Duodenal mucosa (tissue), 2 donors: ENCODE measurements around the gene MCM5.

ENCODE experiments used
- H3K27ac ChIP-seq: one replicate; pipeline ENCODE4 v1.7.0; 2013; ENCODE audit warnings: low read depth, low read length
- H3K27me3 ChIP-seq, 2 donors: one replicate each; pipeline ENCODE4 v1.7.0; 2013; ENCODE audit warnings: low read length in 2 of 2, control low read depth in 1 of 2; ENCODE audit not compliant: insufficient read depth in 2 of 2, control insufficient read depth in 1 of 2
- H3K36me3 ChIP-seq, 2 donors: one replicate each; pipeline ENCODE4 v1.7.0; 2013; ENCODE audit warnings: low read length in 2 of 2, control low read depth in 1 of 2; ENCODE audit not compliant: insufficient read depth in 2 of 2, control insufficient read depth in 1 of 2
- H3K4me1 ChIP-seq, 2 donors: one replicate each; pipeline ENCODE4 v1.7.0; 2013; ENCODE audit warnings: low read length in 2 of 2, control low read depth in 1 of 2; ENCODE audit not compliant: insufficient read depth in 2 of 2, control insufficient read depth in 1 of 2
- H3K4me3 ChIP-seq, 2 donors: one replicate each; pipeline ENCODE4 v1.7.0; 2013; ENCODE audit warnings: low read length in 2 of 2, low read depth in 1 of 2
- H3K9ac ChIP-seq, 2 donors: one replicate each; pipeline ENCODE4 v1.7.0; 2013; ENCODE audit warnings: low read length in 2 of 2, low read depth in 1 of 2
- H3K9me3 ChIP-seq, 2 donors: one replicate each; pipeline ENCODE4 v1.7.0; 2013; ENCODE audit warnings: low read length in 2 of 2, control low read depth in 1 of 2; ENCODE audit not compliant: control insufficient read depth in 1 of 2

The MCM5 gene

GRCh38 chr22:35425971-35426800, 26.2 kb downstream of the MCM5 start:
- H3K27ac ChIP-seq: no peak overlapping the region
- H3K36me3 ChIP-seq: peaks cover 25 to 45% of the 10 kb centered on the region in 2 donors
- no peaks in the 10 kb centered on the region for H3K27me3 ChIP-seq
- H3K4me3 ChIP-seq: no peak overlapping the region
- no peaks in the 10 kb centered on the region for H3K4me1 ChIP-seq
- H3K9ac ChIP-seq: no peak overlapping the region
- no peaks in the 10 kb centered on the region for H3K9me3 ChIP-seq

GRCh38 chr22:35426801-35427140, 26.8 kb downstream of the MCM5 start:
- Histone ChIP-seq H3K27ac (no peak overlapping the region), H3K9me3 (no peaks in the 10 kb centered on the region), H3K36me3 (peaks cover 19 to 41% of the 10 kb centered on the region in 2 donors), H3K4me3 (no peak overlapping the region), H3K27me3 (no peaks in the 10 kb centered on the region), H3K9ac (no peak overlapping the region), H3K4me1 (no peaks in the 10 kb centered on the region)

DNA sequence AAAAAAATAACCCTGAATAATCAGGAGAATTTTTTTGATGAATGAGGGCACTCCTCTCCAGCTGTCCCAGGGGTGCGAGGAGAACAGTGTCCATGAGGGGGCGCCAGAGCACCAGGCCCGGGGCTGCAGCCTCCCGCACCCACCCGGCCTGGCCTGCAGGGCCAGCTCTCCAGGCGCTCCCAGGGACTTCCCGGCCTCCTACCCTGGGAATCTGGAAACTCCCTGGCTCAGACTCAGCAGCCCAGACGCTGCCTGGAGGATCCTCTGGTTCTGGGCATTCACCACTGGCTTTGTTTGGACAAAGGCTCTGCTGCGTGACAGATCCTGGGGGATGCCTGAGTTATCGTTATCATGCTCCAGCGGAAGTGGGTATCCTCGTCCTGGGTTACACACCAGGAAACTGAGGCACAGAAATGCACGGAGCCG, 31.0 kb downstream of the MCM5 start:
- Histone ChIP-seq H3K9me3 (peaks cover 9 to 10% of the 10 kb centered on the region in 2 donors), H3K27ac (no peak overlapping the region), H3K9ac (no peak overlapping the region), H3K27me3 (no peaks in the 10 kb centered on the region), H3K4me3 (no peak overlapping the region), H3K4me1 (no peaks in the 10 kb centered on the region), H3K36me3 (peaks cover 4 to 19% of the 10 kb centered on the region in 2 donors)

DNA sequence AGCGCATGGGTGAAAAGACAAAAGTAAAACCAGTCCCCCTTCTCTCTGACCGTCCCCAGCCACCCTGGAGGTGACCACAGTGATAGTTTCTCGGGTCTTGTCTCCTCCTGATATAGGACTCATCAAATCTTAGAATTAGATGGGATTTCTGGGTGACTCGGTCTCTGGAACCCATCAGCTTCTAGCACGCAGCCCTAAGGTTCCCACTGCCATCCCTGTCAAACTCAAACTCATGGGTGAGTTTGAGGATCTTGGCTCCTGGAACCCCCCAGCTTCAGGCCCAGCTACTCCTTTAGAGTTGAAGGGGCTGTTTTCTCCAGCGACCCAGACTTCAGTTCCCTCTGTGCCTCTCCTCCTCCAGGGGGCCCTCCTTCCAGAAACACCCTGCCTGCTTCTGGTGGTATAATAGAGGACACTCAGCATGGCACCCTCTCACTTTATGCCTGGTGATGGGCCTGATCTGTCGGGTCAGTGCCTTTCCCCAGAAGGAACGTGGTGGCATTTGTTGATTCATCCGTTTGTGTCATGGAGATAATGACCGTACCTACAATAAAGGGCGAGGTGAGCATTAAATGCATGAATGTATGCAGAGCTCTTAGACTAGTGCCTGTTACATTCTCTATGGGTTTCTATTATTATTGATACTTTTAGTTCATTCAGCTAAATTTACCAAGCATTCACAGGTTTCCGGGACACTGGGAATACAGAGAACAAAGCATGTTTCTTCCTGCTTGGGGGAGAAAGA, 31.7 kb downstream of the MCM5 start:
- Histone ChIP-seq H3K27me3 (no peaks in the 10 kb centered on the region), H3K9me3 (peaks cover 9 to 10% of the 10 kb centered on the region in 2 donors), H3K4me3 (no peak overlapping the region), H3K9ac (no peak overlapping the region), H3K4me1 (no peaks in the 10 kb centered on the region), H3K27ac (no peak overlapping the region), H3K36me3 (peaks cover 4 to 19% of the 10 kb centered on the region in 2 donors)

DNA sequence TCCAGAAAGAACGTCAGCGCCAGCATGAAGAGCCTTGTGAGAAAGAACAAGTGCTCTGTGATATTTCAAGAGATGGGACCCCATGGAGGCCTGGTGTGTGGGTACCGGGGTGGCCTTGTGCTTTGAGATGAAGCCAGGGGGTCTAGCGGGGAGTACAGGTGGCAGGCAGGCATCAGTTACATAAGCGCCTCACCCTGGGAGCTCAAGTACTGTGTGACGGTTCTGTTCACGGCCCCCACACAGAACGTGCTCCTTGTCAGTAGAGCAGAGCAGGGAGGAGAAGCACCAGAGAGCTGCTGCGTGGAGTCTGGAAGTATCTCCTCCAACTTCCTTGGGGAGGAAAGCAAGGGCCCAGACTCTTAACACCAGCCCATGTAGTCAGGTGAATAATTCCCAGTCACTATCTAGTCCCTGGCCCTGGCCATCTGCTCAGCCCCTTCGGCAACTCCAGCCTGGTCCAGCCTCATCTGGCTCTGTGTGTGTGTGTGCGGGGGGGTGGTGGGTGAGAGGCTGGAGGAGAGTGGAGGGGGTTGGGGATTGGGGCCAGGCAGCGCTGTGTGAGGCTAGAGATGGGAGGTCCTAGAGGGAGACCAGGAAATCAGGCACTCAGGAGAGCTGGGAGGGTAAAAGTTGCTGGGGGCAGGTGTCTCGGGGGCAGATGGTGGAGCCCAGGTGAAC, 32.4 kb downstream of the MCM5 start:
- Histone ChIP-seq H3K27me3 (no peaks in the 10 kb centered on the region), H3K27ac (no peak overlapping the region), H3K4me3 (no peak overlapping the region), H3K9me3 (peaks cover 9 to 10% of the 10 kb centered on the region in 2 donors), H3K36me3 (peaks cover 4 to 19% of the 10 kb centered on the region in 2 donors), H3K9ac (no peak overlapping the region), H3K4me1 (no peaks in the 10 kb centered on the region)

GRCh38 chr22:35434061-35434710, 34.2 kb downstream of the MCM5 start:
- Histone ChIP-seq H3K9me3 (peaks cover 9 to 10% of the 10 kb centered on the region in 2 donors), H3K27me3 (no peaks in the 10 kb centered on the region), H3K27ac (no peak overlapping the region), H3K9ac (no peak overlapping the region), H3K4me1 (no peaks in the 10 kb centered on the region), H3K4me3 (no peak overlapping the region), H3K36me3 (peaks cover 4 to 19% of the 10 kb centered on the region in 2 donors)

- Histone ChIP-seq H3K27me3 (no peaks in the 10 kb centered on the region), H3K4me1 (no peaks in the 10 kb centered on the region), H3K9ac (no peak overlapping the region)
These were observed 35.3 kb downstream of the MCM5 start for GRCh38 chr22:35435201-35435740.

DNA sequence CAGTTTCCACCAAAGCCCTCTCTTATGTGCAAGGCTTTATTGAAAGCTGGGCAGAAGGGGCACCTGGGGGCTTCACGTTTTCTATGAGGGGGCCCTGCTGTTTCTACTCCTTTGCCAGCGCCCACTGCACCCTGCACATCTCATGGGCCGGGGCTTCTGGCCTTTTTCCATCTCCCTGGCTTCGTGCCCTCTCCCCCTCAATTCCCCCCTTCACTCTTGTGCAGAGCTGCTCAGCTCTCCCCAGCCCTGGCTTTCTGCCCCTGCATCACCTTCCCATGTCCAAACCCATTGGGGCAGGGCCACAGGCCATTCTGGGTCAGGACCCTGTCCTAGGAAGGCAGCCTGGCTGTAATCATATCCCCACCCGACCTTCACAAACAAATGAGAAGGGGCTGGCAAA, 36.5 kb downstream of the MCM5 start:
- Histone ChIP-seq H3K27me3 (no peaks in the 10 kb centered on the region), H3K4me1 (no peaks in the 10 kb centered on the region), H3K9me3 (peaks cover 9 to 10% of the 10 kb centered on the region in 2 donors)

More at GRCh38 chr22:35435201-35435740, 35.3 kb downstream of the MCM5 start:
- Histone ChIP-seq H3K27ac (no peak overlapping the region), H3K9me3 (peaks cover 9 to 10% of the 10 kb centered on the region in 2 donors), H3K36me3 (peaks cover 4 to 19% of the 10 kb centered on the region in 2 donors), H3K4me3 (no peak overlapping the region)

GRCh38 chr22:35437049-35437448, 37.1 kb downstream of the MCM5 start:
- H3K4me1 ChIP-seq: no peaks in the 10 kb centered on the region
- no peak overlapping the region for H3K4me3 ChIP-seq
- no peak overlapping the region for H3K9ac ChIP-seq
- H3K36me3 ChIP-seq: peaks cover 4 to 14% of the 10 kb centered on the region in 2 donors
- peaks cover 9 to 10% of the 10 kb centered on the region in 2 donors for H3K9me3 ChIP-seq
- no peaks in the 10 kb centered on the region for H3K27me3 ChIP-seq
- no peak overlapping the region for H3K27ac ChIP-seq

More for the DNA sequence above, 36.5 kb downstream of the MCM5 start:
- Histone ChIP-seq H3K4me3 (no peak overlapping the region), H3K36me3 (peaks cover 4 to 19% of the 10 kb centered on the region in 2 donors), H3K9ac (no peak overlapping the region), H3K27ac (no peak overlapping the region)
